Measurements from ENCODE around the gene CMTM4. TPM values are rescaled to one million over a fixed set of nuclear protein-coding genes. Genes with fewer than 3 reads are reported as not detected.
"Not testable (repeated sequence)": the region's sequence is repeated elsewhere in the genome, so short reads cannot be mapped to it uniquely, and the experiment has no call there.

Gene CMTM4
- total RNA-seq, 1 donor from 2014 or later: 32.5 TPM

GRCh38 chr16:66691234-66691633 lies 5.3 kb downstream of the CMTM4 start:
- Mint-ChIP-seq H3K9me3 (no peaks in the 10 kb centered on the region), H3K4me3 (peak overlapping the region; percentile 50), H3K27me3 (ENCODE audit: low read depth) (peaks cover 13% of the 10 kb centered on the region), H3K4me1 (peaks cover 24% of the 10 kb centered on the region), H3K36me3 (ENCODE audit: low read depth) (no peaks in the 10 kb centered on the region), H3K27ac (ENCODE audit: unreplicated experiment) (no peak overlapping the region)
- TF ChIP-seq CTCF (conservative IDR thresholded peaks at IDR 0.05): no peak
- DNase-seq (ENCODE audit: low read depth, low spot score): no peak

GRCh38 chr16:66690106-66690847 lies 6.3 kb downstream of the CMTM4 start:
- H3K27ac Mint-ChIP-seq (ENCODE audit: unreplicated experiment): peak overlapping the region; percentile 39
- H3K4me1 Mint-ChIP-seq: peaks cover 19% of the 10 kb centered on the region
- no peak for DNase-seq (ENCODE audit: low read depth, low spot score)
- peaks cover 7% of the 10 kb centered on the region for H3K27me3 Mint-ChIP-seq (ENCODE audit: low read depth)
- TF ChIP-seq CTCF (conservative IDR thresholded peaks at IDR 0.05): no peak
- no peaks in the 10 kb centered on the region for H3K36me3 Mint-ChIP-seq (ENCODE audit: low read depth)
- no peak overlapping the region for H3K4me3 Mint-ChIP-seq
- H3K9me3 Mint-ChIP-seq: no peaks in the 10 kb centered on the region

- no peak for DNase-seq (ENCODE audit: low read depth, low spot score)
- Mint-ChIP-seq H3K9me3 (no peaks in the 10 kb centered on the region), H3K36me3 (ENCODE audit: low read depth) (no peaks in the 10 kb centered on the region), H3K4me1 (peaks cover 18% of the 10 kb centered on the region), H3K27me3 (ENCODE audit: low read depth) (no peaks in the 10 kb centered on the region), H3K4me3 (no peak overlapping the region), H3K27ac (ENCODE audit: unreplicated experiment) (no peak overlapping the region)
- TF ChIP-seq CTCF (conservative IDR thresholded peaks at IDR 0.05): no peak
Observed at GRCh38 chr16:66689282-66689681, 7.3 kb downstream of the CMTM4 start.

GRCh38 chr16:66687906-66688625 lies 8.5 kb downstream of the CMTM4 start:
- H3K27ac Mint-ChIP-seq (ENCODE audit: unreplicated experiment): no peak overlapping the region
- no peaks in the 10 kb centered on the region for H3K27me3 Mint-ChIP-seq (ENCODE audit: low read depth)
- no peak overlapping the region for H3K4me3 Mint-ChIP-seq
- DNase-seq (ENCODE audit: low read depth, low spot score): no peak
- H3K9me3 Mint-ChIP-seq: no peaks in the 10 kb centered on the region
- no peaks in the 10 kb centered on the region for H3K36me3 Mint-ChIP-seq (ENCODE audit: low read depth)
- H3K4me1 Mint-ChIP-seq: peaks cover 18% of the 10 kb centered on the region
- no peak for TF ChIP-seq CTCF (conservative IDR thresholded peaks at IDR 0.05)

- H3K27ac Mint-ChIP-seq (ENCODE audit: unreplicated experiment); H3K36me3 Mint-ChIP-seq (ENCODE audit: low read depth); H3K4me3 Mint-ChIP-seq; H3K27me3 Mint-ChIP-seq (ENCODE audit: low read depth); H3K9me3 Mint-ChIP-seq; DNase-seq (ENCODE audit: low read depth, low spot score): not testable (repeated sequence)
- H3K4me1 Mint-ChIP-seq: peaks cover 21% of the 10 kb centered on the region
Observed at GRCh38 chr16:66685501-66686115, 10.9 kb downstream of the CMTM4 start.

GRCh38 chr16:66682271-66682670 lies 14.3 kb downstream of the CMTM4 start:
- no peak overlapping the region for H3K4me3 Mint-ChIP-seq
- DNase-seq (ENCODE audit: low read depth, low spot score): no peak
- H3K4me1 Mint-ChIP-seq: peaks cover 11% of the 10 kb centered on the region
- H3K27ac Mint-ChIP-seq (ENCODE audit: unreplicated experiment): no peak overlapping the region
- TF ChIP-seq CTCF (conservative IDR thresholded peaks at IDR 0.05): no peak
- H3K36me3 Mint-ChIP-seq (ENCODE audit: low read depth): peaks cover 2% of the 10 kb centered on the region
- H3K9me3 Mint-ChIP-seq: no peaks in the 10 kb centered on the region
- no peaks in the 10 kb centered on the region for H3K27me3 Mint-ChIP-seq (ENCODE audit: low read depth)

All from neural crest cell (in vitro differentiated cells).